ES-I3 (cell line): Measurements from ENCODE around the gene CALN1.

Experiments
- H3K36me3 ChIP-seq: 2 replicates; pipeline ENCODE4 v1.6.1; 2013; ENCODE audit warnings: mild to moderate bottlenecking, low read length, control low read depth, moderate library complexity; ENCODE audit not compliant: insufficient read depth
- H3K4me1 ChIP-seq: 2 replicates; pipeline ENCODE4 v1.6.1; 2013; ENCODE audit warnings: mild to moderate bottlenecking, control low read depth, low read length; ENCODE audit not compliant: insufficient read depth
- H3K9ac ChIP-seq: 2 replicates; pipeline ENCODE4 v1.6.1; 2013; ENCODE audit warnings: low read depth, mild to moderate bottlenecking, low read length, moderate library complexity
- H3K9me3 ChIP-seq: 2 replicates; pipeline ENCODE4 v1.6.1; 2013; ENCODE audit warnings: mild to moderate bottlenecking, low read length, moderate library complexity; ENCODE audit not compliant: control insufficient read depth, insufficient read depth

Gene CALN1

DNA sequence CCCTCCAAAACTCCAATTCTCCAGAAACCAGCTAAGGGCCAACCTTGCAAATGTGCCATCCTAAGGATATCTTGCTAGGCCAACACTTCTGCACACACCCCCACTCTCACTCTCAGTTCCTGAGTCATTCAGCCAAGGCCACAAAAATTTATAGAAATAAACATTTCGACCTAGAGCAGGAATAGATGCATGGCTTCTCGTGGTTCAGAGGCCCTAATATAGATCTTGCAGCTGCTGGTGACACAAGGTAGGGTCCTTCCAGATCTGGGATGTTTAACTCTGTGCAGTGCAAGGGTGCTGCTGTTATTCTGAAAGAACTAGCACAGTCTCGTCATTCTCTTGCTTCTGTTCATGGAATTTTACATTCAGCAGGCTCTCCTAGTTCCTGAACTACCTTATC, 369.3 kb downstream of the CALN1 start:
- Histone ChIP-seq H3K36me3 (no peaks in the 10 kb centered on the region), H3K9me3 (no peaks in the 10 kb centered on the region), H3K4me1 (no peaks in the 10 kb centered on the region), H3K9ac (no peak overlapping the region)

DNA sequence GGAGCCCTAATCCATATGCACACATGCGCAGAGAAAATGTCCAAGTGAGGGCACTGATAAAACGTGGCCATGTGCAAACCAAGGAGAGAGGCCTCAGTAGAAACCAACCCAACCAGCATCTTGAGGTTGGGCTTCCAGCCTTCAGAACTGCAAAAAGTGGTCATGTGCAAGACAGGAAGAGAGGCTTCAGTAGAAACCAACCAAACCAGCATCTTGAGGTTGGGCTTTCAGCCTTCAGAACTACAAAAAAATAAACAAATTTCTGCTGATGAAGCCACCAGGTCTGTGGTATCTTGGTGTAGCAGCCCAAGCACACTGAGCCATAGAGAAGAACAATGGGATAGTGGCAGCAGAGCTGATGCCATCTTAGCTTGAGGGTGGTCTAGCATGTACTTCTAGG, 371.5 kb downstream of the CALN1 start:
- H3K9ac ChIP-seq: no peak overlapping the region
- no peaks in the 10 kb centered on the region for H3K36me3 ChIP-seq
- no peaks in the 10 kb centered on the region for H3K4me1 ChIP-seq
- no peaks in the 10 kb centered on the region for H3K9me3 ChIP-seq

DNA sequence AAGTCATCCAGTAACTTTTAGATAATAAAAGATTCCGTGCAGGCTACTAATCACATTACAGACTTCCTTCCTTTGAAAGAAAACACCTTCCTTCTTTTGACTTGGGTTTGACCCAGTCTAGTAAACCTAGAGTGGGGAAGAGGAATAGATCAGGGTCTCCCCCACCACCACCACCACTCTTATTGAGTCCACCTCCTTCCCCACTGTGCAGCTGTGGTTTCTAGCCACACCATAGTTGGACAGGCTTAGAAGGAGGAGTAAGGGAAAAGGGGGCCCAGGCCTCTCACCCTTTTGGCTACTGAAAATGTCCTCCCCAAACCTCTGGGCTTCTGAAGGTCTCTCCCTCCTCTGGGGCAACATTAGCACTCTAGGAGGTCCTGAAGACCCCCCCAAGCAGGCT, 372.7 kb downstream of the CALN1 start:
- Histone ChIP-seq H3K4me1 (no peaks in the 10 kb centered on the region), H3K9me3 (no peaks in the 10 kb centered on the region), H3K36me3 (no peaks in the 10 kb centered on the region), H3K9ac (no peak overlapping the region)

DNA sequence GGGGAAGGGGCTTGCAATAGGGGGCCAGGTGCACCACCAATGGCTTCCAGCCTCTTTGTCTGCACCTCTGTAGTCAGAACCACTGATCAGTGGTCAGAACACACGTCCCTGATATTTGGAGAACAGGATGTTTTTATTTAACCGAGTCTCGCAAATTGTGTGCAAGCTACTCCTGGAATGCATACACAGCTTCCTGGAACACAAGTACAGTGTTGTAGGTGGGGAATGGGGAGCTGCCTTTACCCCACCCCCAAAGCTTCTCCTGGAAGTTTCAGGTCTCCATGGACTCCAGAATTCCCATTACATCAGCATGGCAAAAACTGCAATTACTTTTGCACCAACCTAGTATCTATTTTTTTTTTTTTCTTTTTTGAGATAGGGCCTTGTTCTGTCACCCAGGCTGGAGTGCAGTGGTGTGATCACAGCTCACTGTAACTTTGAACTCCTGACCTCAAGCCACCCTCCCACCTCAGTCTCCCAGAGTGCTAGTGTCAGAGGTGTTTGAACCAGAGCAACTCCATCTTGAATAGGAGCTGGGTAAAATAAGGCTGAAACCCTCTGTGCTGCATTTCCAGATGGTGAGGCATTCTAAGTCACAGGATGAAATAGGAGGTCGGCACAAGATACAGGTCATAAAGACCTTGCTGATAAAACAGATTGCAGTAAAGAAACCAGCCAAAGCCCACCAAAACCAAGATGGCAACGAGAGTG, 374.0 kb downstream of the CALN1 start:
- Histone ChIP-seq H3K9me3 (no peaks in the 10 kb centered on the region), H3K9ac (no peak overlapping the region), H3K36me3 (no peaks in the 10 kb centered on the region), H3K4me1 (no peaks in the 10 kb centered on the region)

DNA sequence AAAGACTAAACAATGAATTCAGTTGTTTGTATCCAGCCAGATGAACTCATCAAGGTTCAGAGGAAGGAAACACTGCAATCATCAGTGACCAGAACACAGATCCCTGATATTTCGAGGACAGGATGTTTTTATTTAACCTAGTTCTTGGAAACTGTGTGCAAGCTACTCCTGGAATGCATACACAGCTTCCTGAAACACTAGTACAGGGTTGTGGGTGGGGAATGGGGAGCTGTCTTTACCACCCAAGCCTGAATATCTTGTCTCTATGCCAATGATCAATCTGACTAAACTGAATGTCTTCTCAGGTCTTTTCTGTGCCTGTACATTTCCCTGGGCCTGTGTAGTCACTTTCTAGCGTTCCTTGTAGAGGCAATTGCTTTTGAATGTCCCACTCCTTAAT, 374.6 kb downstream of the CALN1 start:
- Histone ChIP-seq H3K36me3 (no peaks in the 10 kb centered on the region), H3K4me1 (no peaks in the 10 kb centered on the region), H3K9me3 (no peaks in the 10 kb centered on the region), H3K9ac (no peak overlapping the region)

DNA sequence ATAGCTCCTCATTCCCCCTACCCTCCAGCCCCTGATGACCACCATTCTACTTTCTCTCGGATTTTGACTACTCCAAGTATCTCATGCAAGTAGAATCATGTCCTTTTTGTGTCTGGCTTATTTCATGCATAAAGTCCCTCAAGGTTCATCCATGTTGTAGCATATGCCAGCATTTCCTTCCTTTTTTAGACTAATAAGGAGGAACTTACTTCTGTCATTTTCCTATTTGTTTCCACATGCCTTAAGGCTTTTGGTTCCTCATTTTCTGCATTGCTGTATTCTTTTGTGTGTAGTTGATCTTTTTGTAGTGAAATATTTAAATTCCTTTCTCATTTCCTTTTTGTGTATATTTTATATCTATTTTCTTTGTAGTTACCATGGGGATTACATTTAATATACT, 376.9 kb downstream of the CALN1 start:
- Histone ChIP-seq H3K9ac (no peak overlapping the region), H3K36me3 (no peaks in the 10 kb centered on the region), H3K4me1 (no peaks in the 10 kb centered on the region), H3K9me3 (no peaks in the 10 kb centered on the region)

DNA sequence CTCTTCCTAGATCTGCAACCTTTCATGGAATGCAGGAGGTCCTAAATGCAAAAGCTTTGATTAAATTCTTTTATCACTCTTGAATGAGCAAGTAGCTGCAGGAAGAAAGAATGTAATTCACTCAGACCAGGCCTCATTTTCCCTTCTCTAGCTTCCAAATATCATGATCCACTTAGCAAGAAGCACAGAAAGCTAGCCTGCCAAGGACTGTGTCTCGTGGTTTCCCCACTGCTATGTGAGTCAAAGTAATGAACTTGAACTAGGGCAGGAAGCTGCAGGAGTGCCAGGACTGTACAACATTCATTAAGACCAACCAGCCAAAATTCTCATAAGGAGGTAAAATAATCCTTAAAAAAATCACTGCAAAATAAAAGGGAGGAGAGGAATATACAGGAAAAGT, 379.2 kb downstream of the CALN1 start:
- no peak overlapping the region for H3K9ac ChIP-seq
- H3K4me1 ChIP-seq: no peaks in the 10 kb centered on the region
- no peaks in the 10 kb centered on the region for H3K9me3 ChIP-seq
- H3K36me3 ChIP-seq: no peaks in the 10 kb centered on the region

DNA sequence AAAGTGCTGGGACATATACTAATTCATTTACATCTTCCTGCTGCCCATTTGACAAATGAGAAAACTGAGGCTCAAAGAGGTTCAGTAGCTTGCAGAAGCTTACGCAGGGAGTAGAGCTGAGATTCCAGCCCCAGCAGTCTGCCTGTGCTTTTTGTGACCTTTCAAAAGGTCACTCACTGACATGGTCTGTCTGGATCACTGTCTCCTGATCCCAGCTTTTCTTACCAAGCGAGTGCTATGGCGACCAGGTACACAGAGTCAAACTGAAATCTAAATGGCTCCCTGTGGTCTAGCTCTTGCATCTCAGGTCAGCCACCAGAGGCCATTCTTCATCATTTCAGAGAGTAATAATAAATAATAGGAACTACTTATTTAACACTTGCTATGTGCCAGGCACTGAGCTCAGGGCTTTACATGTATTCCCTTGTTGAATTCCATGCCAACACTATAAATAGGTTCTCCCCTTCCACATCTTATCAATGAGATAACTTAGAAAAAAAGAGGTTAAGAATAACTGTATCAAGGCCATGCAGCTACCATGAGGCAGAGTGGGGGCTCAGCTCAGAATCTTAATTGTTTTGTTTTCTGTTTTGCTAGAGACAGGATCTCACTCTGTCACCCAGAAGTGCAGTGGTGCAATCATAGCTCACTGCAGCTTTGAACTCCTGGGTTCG, 381.0 kb downstream of the CALN1 start:
- Histone ChIP-seq H3K4me1 (no peaks in the 10 kb centered on the region), H3K36me3 (no peaks in the 10 kb centered on the region), H3K9me3 (no peaks in the 10 kb centered on the region), H3K9ac (no peak overlapping the region)

DNA sequence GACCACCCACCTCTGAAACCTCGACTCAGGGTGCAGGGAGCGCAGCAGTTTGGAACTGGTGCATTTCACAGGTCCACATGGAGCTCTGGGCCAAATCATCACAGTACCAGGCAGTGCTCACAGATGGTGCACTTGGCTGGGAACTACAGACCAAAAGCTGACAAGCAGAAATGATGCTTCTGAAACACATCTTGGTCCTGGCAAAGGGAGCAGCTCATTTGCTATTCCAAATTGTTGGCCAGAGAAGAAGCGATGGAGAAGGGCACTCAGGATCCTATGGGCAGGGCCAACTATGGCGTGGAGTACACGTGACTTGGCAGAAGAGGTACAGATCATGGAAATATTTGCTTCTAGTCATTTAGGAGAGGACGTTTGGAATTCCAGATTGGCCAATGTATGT, 383.9 kb downstream of the CALN1 start:
- Histone ChIP-seq H3K9me3 (no peaks in the 10 kb centered on the region), H3K36me3 (no peaks in the 10 kb centered on the region), H3K9ac (no peak overlapping the region), H3K4me1 (no peaks in the 10 kb centered on the region)

DNA sequence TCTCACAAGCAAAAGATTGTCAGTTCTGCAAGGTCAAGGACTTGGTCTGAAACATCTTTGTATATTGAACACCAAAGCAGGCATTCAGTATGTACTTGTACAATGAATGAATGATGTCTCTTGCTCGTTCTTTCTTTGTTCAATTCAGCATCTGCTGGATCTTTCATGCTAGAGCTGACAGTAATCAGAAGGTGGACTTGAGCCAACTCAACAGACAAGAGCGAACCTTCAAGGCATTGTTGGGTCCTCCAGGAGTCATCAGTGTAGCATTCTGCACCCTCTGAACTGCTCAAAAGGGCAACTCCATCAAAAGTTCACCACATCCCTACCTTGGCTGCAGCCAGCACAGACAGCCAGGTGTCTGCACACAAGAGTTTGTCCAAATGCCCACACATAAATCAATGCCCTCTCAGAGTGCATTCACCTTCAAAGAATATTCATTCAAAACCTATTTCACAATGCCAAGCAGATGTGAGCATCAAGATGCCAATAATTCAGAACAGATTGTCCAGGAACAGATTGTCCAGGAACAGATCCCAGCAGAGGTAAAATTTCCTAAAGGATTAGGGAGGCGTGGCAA, 386.7 kb downstream of the CALN1 start:
- Histone ChIP-seq H3K4me1 (no peaks in the 10 kb centered on the region), H3K9ac (no peak overlapping the region), H3K36me3 (no peaks in the 10 kb centered on the region), H3K9me3 (no peaks in the 10 kb centered on the region)

DNA sequence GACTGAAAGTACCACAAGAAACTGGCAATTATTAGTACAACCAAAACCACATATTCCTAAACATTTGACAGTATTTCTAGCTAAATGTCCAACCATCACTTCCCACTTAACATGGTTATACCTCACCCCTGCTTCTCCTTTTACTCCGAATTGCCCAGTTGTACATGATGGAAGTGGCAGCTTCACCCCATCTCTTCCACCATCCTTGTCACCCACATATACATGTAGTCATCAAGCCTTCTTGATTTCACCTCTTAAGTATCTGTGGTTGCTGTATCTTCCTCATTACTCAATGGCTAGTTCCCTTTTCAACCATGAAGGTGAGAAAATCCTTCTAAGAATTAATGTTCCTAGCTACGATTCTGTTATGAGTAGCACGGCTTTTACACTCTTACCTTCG, 388.2 kb downstream of the CALN1 start:
- Histone ChIP-seq H3K36me3 (no peaks in the 10 kb centered on the region), H3K4me1 (no peaks in the 10 kb centered on the region), H3K9ac (no peak overlapping the region), H3K9me3 (no peaks in the 10 kb centered on the region)

DNA sequence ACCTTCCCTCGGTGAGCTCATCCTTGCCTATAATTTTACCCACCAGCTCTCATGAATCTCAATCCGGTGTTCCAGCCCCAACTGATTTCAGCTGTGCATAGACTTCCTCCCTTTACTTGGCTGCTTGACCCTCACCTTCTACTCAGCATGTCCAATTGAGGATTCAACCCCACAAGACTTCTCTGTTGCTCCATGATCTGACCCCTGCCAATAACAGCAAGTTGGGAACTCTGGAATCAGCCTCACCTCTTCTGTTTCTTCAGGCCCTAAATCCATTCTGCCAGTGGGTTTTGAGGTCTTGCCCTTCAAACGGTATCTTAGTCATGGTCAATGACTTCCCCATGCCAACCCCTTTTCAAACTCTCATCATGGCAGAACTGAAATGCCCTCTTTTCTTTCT, 390.4 kb downstream of the CALN1 start:
- no peak overlapping the region for H3K9ac ChIP-seq
- no peaks in the 10 kb centered on the region for H3K4me1 ChIP-seq
- no peaks in the 10 kb centered on the region for H3K36me3 ChIP-seq
- no peaks in the 10 kb centered on the region for H3K9me3 ChIP-seq

DNA sequence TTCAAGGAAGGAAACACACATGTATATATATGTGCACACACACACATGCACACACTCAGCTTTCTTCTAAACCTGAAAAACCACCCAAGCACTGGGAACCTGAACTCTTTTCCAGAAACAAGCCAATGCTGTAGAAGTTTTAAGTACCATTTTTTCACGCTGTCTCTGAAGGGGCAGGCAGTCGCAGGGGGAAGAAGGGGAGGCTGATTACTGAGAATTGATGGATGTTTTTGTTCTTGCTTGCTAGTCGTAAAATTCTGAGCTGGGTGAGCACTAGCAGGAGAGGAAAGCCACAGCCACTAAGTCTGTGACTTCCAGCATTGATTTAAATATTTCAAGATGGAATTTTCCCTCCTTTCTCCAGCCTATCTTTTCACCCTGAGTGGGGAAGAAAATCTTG, 391.8 kb downstream of the CALN1 start:
- Histone ChIP-seq H3K9me3 (no peaks in the 10 kb centered on the region), H3K36me3 (no peaks in the 10 kb centered on the region), H3K4me1 (no peaks in the 10 kb centered on the region), H3K9ac (no peak overlapping the region)

DNA sequence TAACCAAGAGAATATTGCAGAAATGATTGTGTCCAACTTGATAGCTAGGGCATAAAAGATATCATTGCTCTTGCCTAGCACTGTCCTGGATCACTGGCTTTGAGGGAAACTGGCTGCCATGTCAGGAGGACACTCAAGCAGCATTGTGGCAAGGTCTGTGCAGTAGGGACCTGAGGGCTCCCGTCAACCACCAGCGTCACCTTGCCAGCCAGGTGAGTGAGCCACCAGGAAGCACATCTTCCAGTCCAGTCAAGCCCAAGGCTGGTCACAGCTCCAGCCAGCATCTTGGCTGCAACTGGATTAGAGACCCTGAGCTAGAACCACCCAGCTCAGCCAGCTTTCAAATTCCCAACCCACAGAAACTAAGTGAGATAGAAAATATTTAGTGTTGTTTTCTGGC, 392.7 kb downstream of the CALN1 start:
- H3K36me3 ChIP-seq: no peaks in the 10 kb centered on the region
- H3K9ac ChIP-seq: no peak overlapping the region
- no peaks in the 10 kb centered on the region for H3K4me1 ChIP-seq
- no peaks in the 10 kb centered on the region for H3K9me3 ChIP-seq

DNA sequence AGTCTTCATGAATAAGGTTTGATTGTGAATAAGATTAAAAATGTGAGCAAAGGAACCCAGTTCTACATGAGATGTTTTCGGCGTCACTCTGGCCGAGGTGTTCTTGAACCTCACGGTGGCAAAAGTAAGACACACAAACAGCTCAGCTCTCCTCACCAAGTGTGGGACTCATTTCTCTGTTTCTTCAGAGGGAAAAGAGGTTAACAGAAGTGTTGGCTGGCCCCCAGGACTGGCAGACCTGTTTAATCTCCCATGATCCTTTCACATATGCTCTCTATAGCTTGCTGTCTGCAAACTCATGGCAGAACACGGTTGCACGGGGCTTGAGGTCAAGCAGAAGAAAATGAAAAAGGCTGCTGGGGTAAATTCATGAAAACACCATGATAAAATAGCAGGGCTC, 394.4 kb downstream of the CALN1 start:
- Histone ChIP-seq H3K4me1 (no peaks in the 10 kb centered on the region), H3K9me3 (no peaks in the 10 kb centered on the region), H3K36me3 (no peaks in the 10 kb centered on the region), H3K9ac (no peak overlapping the region)
